GM19452 (cell line): ENCODE results near the gene YIPF6.
"Not testable (repeated sequence)": the region's sequence is repeated elsewhere in the genome, so short reads cannot be mapped to it uniquely, and the experiment has no call there.

Experiments used
- ATAC-seq: cut with Tn5 transposase; IDR thresholded peaks from one replicate; pipeline ENCODE4 v1.9.1; 2021; ENCODE audit not compliant: unreplicated experiment

YIPF6 gene

GRCh38 chrX:68503836-68504636 lies 5.2 kb downstream of the YIPF6 start:
- ATAC-seq, result no peak

- ATAC-seq, result no peak
Measured at GRCh38 chrX:68506649-68507048, 7.8 kb downstream of the YIPF6 start.

GRCh38 chrX:68508799-68509198 lies 9.9 kb downstream of the YIPF6 start:
- ATAC-seq, result no peak

- no peak for ATAC-seq
Measured at GRCh38 chrX:68511255-68511654, 12.4 kb downstream of the YIPF6 start.

- not testable (repeated sequence) for ATAC-seq
Measured at GRCh38 chrX:68524680-68525079, 25.8 kb downstream of the YIPF6 start.

- no peak for ATAC-seq
Measured at GRCh38 chrX:68532831-68533533, 34.1 kb downstream of the YIPF6 start.

- no peak for ATAC-seq
Measured at GRCh38 chrX:68533656-68534055, 34.8 kb downstream of the YIPF6 start.

- ATAC-seq, result no peak
Measured at GRCh38 chrX:68534691-68535090, 35.8 kb downstream of the YIPF6 start.

- ATAC-seq, result no peak
Measured at GRCh38 chrX:68536429-68536828, 37.6 kb downstream of the YIPF6 start.

GRCh38 chrX:68536884-68537283 lies 38.0 kb downstream of the YIPF6 start:
- no peak for ATAC-seq

- no peak for ATAC-seq
Measured at GRCh38 chrX:68550193-68550592, 51.3 kb downstream of the YIPF6 start.

- no peak for ATAC-seq
Measured at GRCh38 chrX:68556036-68556435, 57.2 kb downstream of the YIPF6 start.

GRCh38 chrX:68557126-68557525 lies 58.3 kb downstream of the YIPF6 start:
- ATAC-seq, result not testable (repeated sequence)

- not testable (repeated sequence) for ATAC-seq
Measured at GRCh38 chrX:68559905-68560304, 61.1 kb downstream of the YIPF6 start.

- ATAC-seq, result no peak
Measured at GRCh38 chrX:68568136-68568535, 69.3 kb downstream of the YIPF6 start.

GRCh38 chrX:68570598-68570997 lies 71.7 kb downstream of the YIPF6 start:
- ATAC-seq, result no peak

GRCh38 chrX:68571292-68571609 lies 72.4 kb downstream of the YIPF6 start:
- ATAC-seq, result no peak

GRCh38 chrX:68571610-68572311 lies 72.9 kb downstream of the YIPF6 start:
- peak; percentile 88 for ATAC-seq

- ATAC-seq, result no peak
Measured at GRCh38 chrX:68574240-68574639, 75.4 kb downstream of the YIPF6 start.

GRCh38 chrX:68579810-68580209 lies 81.0 kb downstream of the YIPF6 start:
- no peak for ATAC-seq

- no peak for ATAC-seq
Measured at GRCh38 chrX:68584221-68584620, 85.4 kb downstream of the YIPF6 start.
